ENCODE results near the gene NOP10. TPM values are rescaled to one million over a fixed set of nuclear protein-coding genes. Genes with fewer than 3 reads are reported as not detected.
"Not testable (repeated sequence)": the region's sequence is repeated elsewhere in the genome, so short reads cannot be mapped to it uniquely, and the experiment has no call there.

The NOP10 gene
- total and polyA plus RNA-seq, 2 donors (not counting 1 experiment from before 2014, with no cell fraction given) = 68.2 to 133 TPM

DNA sequence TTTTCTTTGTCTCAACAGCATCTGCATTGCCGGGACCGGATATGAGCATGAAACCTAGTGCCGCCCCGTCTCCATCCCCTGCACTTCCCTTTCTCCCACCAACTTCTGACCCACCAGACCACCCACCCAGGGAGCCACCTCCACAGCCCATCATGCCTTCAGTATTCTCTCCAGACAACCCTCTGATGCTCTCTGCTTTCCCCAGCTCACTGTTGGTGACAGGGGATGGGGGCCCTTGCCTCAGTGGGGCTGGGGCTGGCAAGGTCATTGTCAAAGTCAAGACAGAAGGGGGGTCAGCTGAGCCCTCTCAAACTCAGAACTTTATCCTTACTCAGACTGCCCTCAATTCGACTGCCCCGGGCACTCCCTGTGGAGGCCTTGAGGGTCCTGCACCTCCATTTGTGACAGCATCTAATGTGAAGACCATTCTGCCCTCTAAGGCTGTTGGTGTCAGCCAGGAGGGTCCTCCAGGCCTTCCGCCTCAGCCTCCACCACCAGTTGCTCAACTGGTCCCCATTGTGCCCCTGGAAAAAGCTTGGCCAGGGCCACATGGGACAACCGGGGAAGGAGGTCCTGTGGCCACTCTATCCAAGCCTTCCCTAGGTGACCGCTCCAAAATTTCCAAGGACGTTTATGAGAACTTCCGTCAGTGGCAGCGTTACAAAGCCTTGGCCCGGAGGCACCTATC is 5.2 kb upstream of the NOP10 start:
- Mint-ChIP-seq H3K4me3 (no peak overlapping the region), H3K27me3 (no peaks in the 10 kb centered on the region), H3K4me1 (no peaks in the 10 kb centered on the region), H3K9me3 (ENCODE audit: insufficient read depth) (no peaks in the 10 kb centered on the region), H3K27ac (no peak overlapping the region)
- Histone ChIP-seq H3K9ac (ENCODE audit: low read length) (no peak overlapping the region), H3K4me2 (replicated peaks; ENCODE audit: low read depth, low read length, poor library complexity, severe bottlenecking) (no peak overlapping the region), H3K79me2 (ENCODE audit: control insufficient read depth, insufficient read depth, low read length) (no peaks in the 10 kb centered on the region), H3K27ac (ENCODE audit: low read length in 2 of 2) (no peak overlapping the region), H3K36me3 (replicated peaks in 1 of 2; ENCODE audit: control extremely low read depth in 1 of 2, control insufficient read depth in 1 of 2, extremely low read depth in 1 of 2, insufficient read depth in 2 of 2, low read length in 1 of 2) (no peaks in the 10 kb centered on the region), H3K9me3 (ENCODE audit: control extremely low read depth in 1 of 3, control insufficient read depth in 2 of 3, insufficient read depth in 1 of 3, low read length in 2 of 3) (no peaks in the 10 kb centered on the region), H3K4me1 (ENCODE audit: control insufficient read depth in 2 of 2, insufficient read depth in 2 of 2, low read length in 2 of 2) (peaks cover 0 to 3% of the 10 kb centered on the region in 2 donors), H4K20me1 (ENCODE audit: control insufficient read depth, insufficient read depth, low read length, poor library complexity, severe bottlenecking) (no peaks in the 10 kb centered on the region), H3K4me3 (ENCODE audit: control extremely low read depth in 1 of 5, extremely low read depth in 1 of 5, insufficient read depth in 1 of 5, low read depth in 2 of 5, low read length in 4 of 5) (no peak overlapping the region), H2AFZ (ENCODE audit: insufficient read depth, low read depth, low read length, poor library complexity, severe bottlenecking) (no peak overlapping the region), H3K27me3 (replicated peaks in 1 of 4; ENCODE audit: control extremely low read depth in 1 of 4, control insufficient read depth in 3 of 4, insufficient read depth in 4 of 4, low read length in 3 of 4) (no peaks in the 10 kb centered on the region)
- intact Hi-C loops (cut with micrococcal nuclease) = no loop called here
- POLR2A ChIA-PET = no interaction called here
- CTCF ChIA-PET = no interaction called here
- DNase-seq (no peak), ATAC-seq (ENCODE audit: low read depth) (no peak)
- TF ChIP-seq EZH2 (IDR thresholded peaks at IDR 0.05; ENCODE audit: borderline replicate concordance, insufficient read depth, low read depth, low read length, poor library complexity, severe bottlenecking) (no peak), CTCF (IDR thresholded peaks at IDR 0.05) (no peak)
- WGBS (ENCODE audit: insufficient coverage) = 88% methylated on average over 11 of the region's 13 CpGs

DNA sequence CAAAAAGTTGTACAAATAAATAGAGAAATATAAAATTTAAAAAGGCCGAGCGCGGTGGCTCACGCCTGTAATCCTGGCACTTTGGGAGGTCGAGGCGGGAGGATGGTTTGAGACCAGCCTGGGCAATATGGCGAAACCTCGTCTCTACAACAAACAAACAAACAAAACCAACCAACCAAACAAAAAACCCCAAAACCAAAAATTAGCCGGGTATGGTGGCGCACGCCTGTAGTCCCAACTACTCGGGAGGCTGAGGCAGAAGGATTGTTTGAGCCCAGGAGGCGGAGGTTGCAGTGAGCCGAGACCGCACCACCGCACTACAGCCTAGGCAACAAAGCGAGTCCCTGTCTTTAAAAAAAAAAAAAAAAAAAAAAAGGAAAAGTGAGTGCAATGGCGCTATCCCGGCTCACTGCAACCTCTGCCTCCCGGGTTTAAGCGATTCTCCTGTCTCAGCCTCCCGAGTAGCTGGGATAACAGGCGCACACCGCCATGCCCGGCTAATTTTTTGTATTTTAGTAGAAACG is 661 bp downstream of the NOP10 start:
- WGBS (ENCODE audit: insufficient coverage) = 0% methylated on average over 10 of the region's 26 CpGs
- not testable (repeated sequence) for H3K27me3 ChIP-seq (replicated peaks in 1 of 4; ENCODE audit: control extremely low read depth in 1 of 4, control insufficient read depth in 3 of 4, insufficient read depth in 4 of 4, low read length in 3 of 4); H3K27me3 Mint-ChIP-seq; H3K9me3 Mint-ChIP-seq (ENCODE audit: insufficient read depth); H4K20me1 ChIP-seq (ENCODE audit: control insufficient read depth, insufficient read depth, low read length, poor library complexity, severe bottlenecking); H3K9me3 ChIP-seq (ENCODE audit: control extremely low read depth in 1 of 3, control insufficient read depth in 2 of 3, insufficient read depth in 1 of 3, low read length in 2 of 3); ATAC-seq (ENCODE audit: low read depth); H3K27ac Mint-ChIP-seq
- ChIA-PET POLR2A (interaction anchor here (0.7 to 2.2 kb wide), 6 partner anchors 9 to 50 kb away, joined by 6 to 23 read pairs (median 11); partner anchors contain the start of gene LPCAT4), CTCF (interaction anchor here (0.6 to 2.7 kb wide), 21 partner anchors 9 to 646 kb away, joined by 3 to 52 read pairs (median 4); partner anchors contain the start of genes EMC4, GOLGA8B, KATNBL1 and LPCAT4)
- H3K4me1 Mint-ChIP-seq = peaks cover 20% of the 10 kb centered on the region
- intact Hi-C loops (cut with micrococcal nuclease) = loop anchor here (2.0 kb wide), 1 partner anchor 101 kb away; no protein-coding TSS in a partner anchor
- Histone ChIP-seq H3K79me2 (ENCODE audit: control insufficient read depth, insufficient read depth, low read length) (peaks cover 55% of the 10 kb centered on the region), H2AFZ (ENCODE audit: insufficient read depth, low read depth, low read length, poor library complexity, severe bottlenecking) (peak overlapping the region; percentile 89), H3K4me1 (ENCODE audit: control insufficient read depth in 2 of 2, insufficient read depth in 2 of 2, low read length in 2 of 2) (peaks cover 16 to 19% of the 10 kb centered on the region in 2 donors), H3K27ac (ENCODE audit: low read length in 2 of 2) (peak overlapping the region; percentile 79 to 81), H3K9ac (ENCODE audit: low read length) (peak overlapping the region; percentile 85), H3K4me2 (replicated peaks; ENCODE audit: low read depth, low read length, poor library complexity, severe bottlenecking) (peak overlapping the region; percentile 68), H3K4me3 (ENCODE audit: control extremely low read depth in 1 of 5, extremely low read depth in 1 of 5, insufficient read depth in 1 of 5, low read depth in 2 of 5, low read length in 4 of 5) (peak overlapping the region; percentile 94 to 99 (median 98)), H3K36me3 (replicated peaks in 1 of 2; ENCODE audit: control extremely low read depth in 1 of 2, control insufficient read depth in 1 of 2, extremely low read depth in 1 of 2, insufficient read depth in 2 of 2, low read length in 1 of 2) (peaks cover 0 to 26% of the 10 kb centered on the region in 2 experiments)
- peak; percentile 17 for DNase-seq
- peak overlapping the region; percentile 85 for H3K4me3 Mint-ChIP-seq
